Natural killer cell treated with Interleukin-12 subunit alpha and Interleukin-12 subunit beta and Interleukin-15 and Interleukin-18, amount 100 ng/mL, for 72 hours (primary cell): Measurements from ENCODE around the gene QPRT. TPM values are rescaled to one million over a fixed set of nuclear protein-coding genes. Genes with fewer than 3 reads are reported as not detected.
"Not testable (repeated sequence)": the region's sequence is repeated elsewhere in the genome, so short reads cannot be mapped to it uniquely, and the experiment has no call there.

Experiments
- ATAC-seq, 2 donors: fragments of 150-1000 bp; cut with Tn5 transposase in 1 of 2; sonication (Bioruptor Pico), chemical (Tn5 transposase) in 1 of 2; 2 replicates each; pipeline ENCODE4 v1.10.0; 2021
- DNase-seq: peaks from one replicate; pipeline ENCODE4 v3.0.0; 2022; ENCODE audit warnings: low spot score
- H3K27ac Mint-ChIP-seq, 2 donors: 1 replicate in 1 of 2; 2 replicates in 1 of 2; pipeline ENCODE4 v1.8.0; 2022; ENCODE audit warnings: mixed read lengths in 2 of 2, mild to moderate bottlenecking in 1 of 2, moderate library complexity in 1 of 2
- H3K27me3 Mint-ChIP-seq, 2 donors: 1 replicate in 1 of 2; 2 replicates in 1 of 2; pipeline ENCODE4 v1.8.0; 2022; ENCODE audit warnings: mixed read lengths in 2 of 2
- H3K36me3 Mint-ChIP-seq: one replicate; pipeline ENCODE4 v1.8.0; 2022; ENCODE audit warnings: mixed read lengths
- H3K4me1 Mint-ChIP-seq, 2 donors: 1 replicate in 1 of 2; 2 replicates in 1 of 2; pipeline ENCODE4 v1.8.0; 2022; ENCODE audit warnings: low read depth in 2 of 2, mixed read lengths in 2 of 2, mild to moderate bottlenecking in 1 of 2
- H3K4me3 Mint-ChIP-seq: one replicate; pipeline ENCODE4 v1.8.0; 2022; ENCODE audit warnings: mixed read lengths
- H3K9me3 Mint-ChIP-seq: 2 replicates; pipeline ENCODE4 v1.8.0; 2022; ENCODE audit warnings: mixed read lengths
- total RNA-seq, 2 donors: library from RNA; stranded (reverse); gene quantifications; one replicate each; pipeline ENCODE4 v1.2.3, GENCODE V29; 2022

The QPRT gene
- total RNA-seq: 1 to 10 TPM; 3.3 to 5.6 TPM

GRCh38 chr16:29678691-29679267, at the start of gene QPRT:
Gene QPRT (plus strand): TSS chr16:29679180. CDS start chr16:29679198, 18 bp downstream.
- Mint-ChIP-seq H3K4me1 (peaks cover 11 to 17% of the 10 kb centered on the region in 2 donors), H3K36me3 (no peaks in the 10 kb centered on the region), H3K9me3 (no peaks in the 10 kb centered on the region), H3K27me3 (no peaks in the 10 kb centered on the region), H3K27ac (peak within 1 kb of the TSS in 1 of 2 donors; percentile 56), H3K4me3 (peak within 1 kb of the TSS; percentile 32)
- DNase-seq (no peak), ATAC-seq (no peak)

- not testable (repeated sequence) for H3K27me3 Mint-ChIP-seq, H3K4me1 Mint-ChIP-seq, H3K9me3 Mint-ChIP-seq, DNase-seq, H3K27ac Mint-ChIP-seq, H3K36me3 Mint-ChIP-seq, H3K4me3 Mint-ChIP-seq, ATAC-seq
These were observed 49.7 kb upstream of the QPRT start for GRCh38 chr16:29629318-29629717.

DNA sequence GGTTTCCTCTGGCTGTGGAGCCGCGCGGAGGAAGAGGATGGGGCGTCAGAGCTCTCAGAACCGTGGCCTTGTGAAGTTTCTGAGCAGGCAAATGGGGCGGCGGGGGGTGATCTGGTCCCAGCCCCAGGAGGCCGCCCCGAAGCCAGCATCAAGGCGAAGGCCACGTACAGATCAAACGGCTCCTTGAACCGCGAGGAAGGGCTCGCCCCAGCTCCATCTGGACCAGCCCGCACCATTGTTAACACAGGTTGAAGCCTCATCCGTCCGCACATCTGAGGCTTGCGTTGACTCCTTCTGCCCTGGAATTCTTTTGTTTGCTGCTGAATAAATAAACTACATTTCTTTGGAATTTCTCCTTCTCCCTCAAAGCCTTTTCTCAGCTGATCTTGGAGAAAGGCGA, 47.3 kb upstream of the QPRT start:
- not testable (repeated sequence) for H3K9me3 Mint-ChIP-seq, H3K36me3 Mint-ChIP-seq, DNase-seq, H3K4me1 Mint-ChIP-seq, H3K4me3 Mint-ChIP-seq, ATAC-seq, H3K27me3 Mint-ChIP-seq, H3K27ac Mint-ChIP-seq

DNA sequence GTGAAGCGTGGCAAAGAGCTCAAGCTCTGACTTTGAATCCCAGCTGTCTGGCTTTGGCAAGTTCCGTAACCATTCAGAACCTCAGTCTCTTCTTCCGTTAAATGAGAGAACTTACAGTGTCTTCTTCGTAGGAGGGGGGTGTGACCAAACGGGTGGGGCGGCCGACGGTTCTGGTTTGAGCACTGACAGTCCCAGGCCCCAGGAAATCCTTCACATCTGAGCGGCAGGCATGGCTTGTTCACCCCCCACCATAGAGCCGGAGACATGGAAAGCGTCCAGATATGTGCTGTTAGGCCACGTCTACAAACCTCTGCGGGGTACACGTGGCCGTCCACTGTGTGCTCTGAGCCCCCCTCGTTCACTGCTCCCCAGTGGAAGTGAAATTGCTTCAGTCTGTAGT, 43.1 kb upstream of the QPRT start:
- DNase-seq, H3K36me3 Mint-ChIP-seq, H3K4me1 Mint-ChIP-seq, H3K9me3 Mint-ChIP-seq, H3K27ac Mint-ChIP-seq, H3K27me3 Mint-ChIP-seq, H3K4me3 Mint-ChIP-seq, ATAC-seq: not testable (repeated sequence)

- not testable (repeated sequence) for ATAC-seq, H3K27me3 Mint-ChIP-seq, H3K27ac Mint-ChIP-seq, H3K4me3 Mint-ChIP-seq, DNase-seq, H3K9me3 Mint-ChIP-seq, H3K36me3 Mint-ChIP-seq
- peaks cover 10 to 13% of the 10 kb centered on the region in 2 donors for H3K4me1 Mint-ChIP-seq
These were observed 42.6 kb upstream of the QPRT start for GRCh38 chr16:29636368-29636767.

DNA sequence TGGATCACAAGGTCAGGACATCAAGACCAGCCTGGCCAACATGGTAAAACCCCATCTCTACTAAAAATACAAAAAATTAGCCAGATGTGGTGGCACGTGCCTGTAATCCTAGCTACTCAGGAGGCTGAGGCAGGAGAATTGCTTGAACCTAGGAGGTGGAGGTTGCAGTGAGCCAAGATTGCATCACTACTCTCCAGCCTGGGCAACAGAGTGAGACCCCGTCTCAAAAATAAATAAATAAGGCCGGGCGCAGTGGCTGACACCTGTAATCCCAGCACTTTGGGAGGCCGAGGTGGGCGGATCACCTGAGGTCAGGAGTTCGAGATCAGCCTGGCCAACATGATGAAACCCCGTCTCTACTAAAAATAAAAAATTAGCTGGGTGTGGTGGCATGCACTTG, 40.2 kb upstream of the QPRT start:
- peaks cover 17 to 18% of the 10 kb centered on the region in 2 donors for H3K4me1 Mint-ChIP-seq
- H3K9me3 Mint-ChIP-seq, H3K27me3 Mint-ChIP-seq, ATAC-seq, H3K27ac Mint-ChIP-seq, H3K36me3 Mint-ChIP-seq, DNase-seq, H3K4me3 Mint-ChIP-seq: not testable (repeated sequence)

DNA sequence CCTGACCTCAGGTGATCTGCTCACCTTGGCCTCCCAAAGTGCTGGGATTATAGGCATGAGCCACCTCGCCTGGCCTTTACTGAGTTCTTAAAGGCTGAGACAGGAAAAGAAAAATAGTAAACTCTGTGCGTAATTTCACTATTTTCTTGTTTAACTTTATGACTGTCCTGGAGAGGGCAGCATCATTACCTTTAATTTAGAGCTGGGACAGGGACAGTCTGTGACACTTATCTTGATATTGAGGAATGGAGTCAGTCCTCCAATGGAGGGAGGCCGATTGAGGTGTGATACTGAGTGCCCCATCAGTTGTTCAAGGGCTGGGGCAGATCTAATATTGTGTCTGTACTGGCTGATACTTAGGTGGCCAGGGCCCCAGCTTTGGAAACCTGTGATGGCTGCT, 37.4 kb upstream of the QPRT start:
- H3K9me3 Mint-ChIP-seq: no peaks in the 10 kb centered on the region
- H3K4me3 Mint-ChIP-seq: peak overlapping the region; percentile 89
- H3K27me3 Mint-ChIP-seq: no peaks in the 10 kb centered on the region
- no peak for DNase-seq
- peak overlapping the region; percentile 92 to 93 for H3K27ac Mint-ChIP-seq
- peaks cover 31 to 38% of the 10 kb centered on the region in 2 donors for H3K4me1 Mint-ChIP-seq
- H3K36me3 Mint-ChIP-seq: no peaks in the 10 kb centered on the region
- ATAC-seq: peak in 1 of 2 donors; percentile 66

DNA sequence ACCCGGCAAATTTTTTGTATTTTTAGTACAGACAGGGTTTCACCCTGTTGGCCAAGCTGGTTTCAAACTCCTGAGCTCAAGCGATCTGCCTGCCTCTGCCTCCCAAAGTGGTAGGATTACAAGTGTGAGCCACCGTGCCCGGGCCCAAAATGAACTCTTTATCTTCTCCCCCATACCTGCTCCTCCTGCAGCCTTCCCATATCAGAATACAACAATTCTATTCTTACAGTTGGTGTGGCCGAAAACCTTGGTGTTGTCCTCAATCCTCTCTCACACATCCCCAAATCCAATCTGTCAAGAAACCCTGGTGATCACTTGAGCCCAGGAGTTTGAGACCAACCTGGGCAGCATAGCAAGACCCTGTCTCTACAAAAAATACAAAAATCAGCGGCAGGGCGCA, 35.4 kb upstream of the QPRT start:
- no peak overlapping the region for H3K4me3 Mint-ChIP-seq
- ATAC-seq (no peak), DNase-seq (no peak)
- H3K9me3 Mint-ChIP-seq: no peaks in the 10 kb centered on the region
- peak overlapping the region in 1 of 2 donors; percentile 62 for H3K27ac Mint-ChIP-seq
- H3K27me3 Mint-ChIP-seq: no peaks in the 10 kb centered on the region
- peaks cover 31 to 38% of the 10 kb centered on the region in 2 donors for H3K4me1 Mint-ChIP-seq
- H3K36me3 Mint-ChIP-seq: no peaks in the 10 kb centered on the region

DNA sequence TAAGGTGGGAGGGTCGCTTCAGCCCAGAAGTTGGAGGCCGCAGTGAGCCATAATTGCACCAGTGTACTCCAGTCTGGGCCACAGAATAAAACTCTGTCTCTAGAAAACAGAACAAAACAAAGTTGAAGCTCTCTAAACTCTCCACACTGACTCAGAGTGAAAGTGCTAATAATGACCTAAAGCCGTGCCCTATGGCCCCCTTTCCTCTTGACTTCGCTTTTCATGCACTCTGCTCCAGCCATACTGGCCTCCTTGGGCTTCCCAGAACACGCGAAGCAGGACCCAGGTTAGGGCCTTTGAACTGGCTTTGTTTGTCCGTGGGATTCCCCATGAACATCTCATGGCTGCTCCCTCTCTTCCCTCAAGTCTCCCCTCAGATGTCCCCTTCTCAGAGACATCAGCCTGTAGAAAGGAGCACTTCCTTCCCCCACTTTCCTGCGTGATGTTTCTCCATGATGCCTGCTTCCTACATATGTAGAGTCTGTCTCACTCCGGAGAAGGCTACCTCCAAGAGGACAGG, 34.6 kb upstream of the QPRT start:
- Mint-ChIP-seq H3K27me3 (no peaks in the 10 kb centered on the region), H3K9me3 (no peaks in the 10 kb centered on the region), H3K4me3 (no peak overlapping the region), H3K27ac (peak overlapping the region in 1 of 2 donors; percentile 4), H3K36me3 (no peaks in the 10 kb centered on the region), H3K4me1 (peaks cover 31 to 38% of the 10 kb centered on the region in 2 donors)
- ATAC-seq (no peak), DNase-seq (no peak)

DNA sequence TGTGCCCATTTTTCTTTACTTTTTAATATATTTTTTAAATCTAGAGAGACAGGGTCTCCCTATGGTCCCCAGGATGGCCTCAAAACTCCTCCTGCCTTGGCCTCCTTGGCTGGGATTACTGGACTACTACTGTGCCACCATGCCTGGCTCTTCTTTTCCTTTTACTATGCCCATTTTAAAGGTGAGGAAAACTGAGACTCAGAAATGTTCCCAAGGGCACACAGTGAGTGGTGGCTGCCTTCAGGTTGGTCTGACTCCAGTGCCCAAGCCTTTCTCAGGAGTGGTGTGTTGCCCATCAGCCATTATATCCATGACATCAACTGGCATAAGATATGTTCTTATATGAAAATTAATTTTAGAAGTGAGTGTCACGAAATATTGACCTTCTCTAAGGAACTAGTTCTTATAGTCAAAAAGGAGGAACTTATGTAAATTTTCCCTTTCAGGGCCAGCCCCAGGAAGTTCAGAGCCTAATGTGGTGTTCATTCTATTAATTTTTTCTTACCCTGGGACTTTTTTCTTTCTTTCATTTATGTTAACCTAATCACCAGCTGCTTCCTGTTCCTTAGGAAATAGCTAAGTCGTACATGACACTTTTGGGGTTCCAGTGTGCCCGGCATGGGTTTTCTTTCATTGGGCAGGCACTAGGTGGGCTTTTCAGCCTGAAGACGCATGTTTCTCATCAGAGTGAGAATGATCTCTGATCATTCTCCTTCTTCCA, 33.8 kb upstream of the QPRT start:
- peak overlapping the region; percentile 16 for H3K4me3 Mint-ChIP-seq

GRCh38 chr16:29645694-29646187, 33.2 kb upstream of the QPRT start:
- ATAC-seq: peak in 1 of 2 donors; percentile 46
- peak overlapping the region; percentile 16 for H3K4me3 Mint-ChIP-seq
- H3K27me3 Mint-ChIP-seq: no peaks in the 10 kb centered on the region
- H3K36me3 Mint-ChIP-seq: no peaks in the 10 kb centered on the region
- no peaks in the 10 kb centered on the region for H3K9me3 Mint-ChIP-seq
- DNase-seq: no peak
- peaks cover 32 to 40% of the 10 kb centered on the region in 2 donors for H3K4me1 Mint-ChIP-seq
- H3K27ac Mint-ChIP-seq: peak overlapping the region; percentile 4 to 63

More for the DNA sequence above, 33.8 kb upstream of the QPRT start:
- Mint-ChIP-seq H3K4me1 (peaks cover 36 to 43% of the 10 kb centered on the region in 2 donors), H3K27me3 (no peaks in the 10 kb centered on the region), H3K27ac (peak overlapping the region; percentile 4 to 63), H3K36me3 (no peaks in the 10 kb centered on the region), H3K9me3 (no peaks in the 10 kb centered on the region)
- ATAC-seq (no peak), DNase-seq (no peak)

- Mint-ChIP-seq H3K36me3 (no peaks in the 10 kb centered on the region), H3K4me3 (no peak overlapping the region), H3K27me3 (no peaks in the 10 kb centered on the region), H3K4me1 (peaks cover 21 to 30% of the 10 kb centered on the region in 2 donors), H3K9me3 (no peaks in the 10 kb centered on the region), H3K27ac (no peak overlapping the region)
- no peak for ATAC-seq
- no peak for DNase-seq
These were observed 32.0 kb upstream of the QPRT start for GRCh38 chr16:29646947-29647346.

DNA sequence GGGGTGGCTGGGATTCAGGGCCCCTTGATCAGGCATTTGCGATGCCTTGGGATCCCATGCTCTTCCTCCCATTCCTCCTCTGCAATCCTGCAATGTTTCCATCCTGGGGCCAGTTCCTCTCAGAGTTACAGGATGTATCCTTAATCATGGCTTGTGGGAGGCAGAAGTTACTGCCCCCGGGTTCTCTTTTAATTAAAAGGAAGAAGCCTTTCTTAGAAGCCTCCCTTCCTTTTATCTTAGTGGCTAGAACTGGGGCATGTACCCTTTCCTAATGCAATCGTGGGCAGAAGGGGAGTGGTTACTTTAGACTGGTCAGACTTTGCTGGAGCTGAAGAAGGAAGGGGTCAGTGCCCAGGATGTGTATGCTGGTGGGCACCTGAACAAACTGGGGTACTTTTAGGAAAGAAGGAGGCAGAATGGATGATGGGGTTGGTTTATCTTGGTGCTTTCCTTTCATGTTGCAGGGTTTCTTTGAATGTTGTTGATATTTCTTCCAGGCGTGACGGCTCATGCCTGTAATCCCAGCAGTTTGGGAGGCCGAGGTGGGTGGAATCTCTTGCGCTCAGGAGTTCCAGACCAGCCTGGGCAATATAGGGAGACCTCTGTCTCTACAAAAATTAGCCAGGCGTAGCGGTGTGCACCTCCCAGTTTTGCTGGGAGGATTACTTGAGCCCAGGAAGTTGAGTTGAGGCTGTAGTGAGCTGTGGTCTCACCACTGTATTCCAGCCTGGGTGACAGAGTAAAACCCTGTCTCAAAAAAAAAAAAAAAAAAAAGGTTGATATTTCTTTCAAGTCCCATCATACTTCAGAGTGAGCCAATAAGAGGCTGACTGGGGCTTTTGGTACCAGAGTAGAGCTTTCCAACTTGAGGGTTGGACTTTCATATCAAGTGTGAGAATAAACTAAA, 29.1 kb upstream of the QPRT start:
- Mint-ChIP-seq H3K4me1 (peaks cover 14 to 24% of the 10 kb centered on the region in 2 donors), H3K9me3 (no peaks in the 10 kb centered on the region), H3K36me3 (no peaks in the 10 kb centered on the region), H3K27me3 (no peaks in the 10 kb centered on the region), H3K4me3 (no peak overlapping the region), H3K27ac (peak overlapping the region in 1 of 2 donors; percentile 18)
- ATAC-seq (no peak), DNase-seq (peak; percentile 28)
